Astrocyte of the spinal cord (primary cell): ENCODE measurements around the gene GPN2.
"Not testable (repeated sequence)": the region's sequence is repeated elsewhere in the genome, so short reads cannot be mapped to it uniquely, and the experiment has no call there.

ENCODE experiments used
- DNase-seq: peaks from one replicate; pipeline ENCODE4 v3.0.0; 2011; ENCODE audit warnings: low read depth, low spot score
- H3K4me3 ChIP-seq: 2 replicates; pipeline ENCODE4 v1.5.1; 2011; ENCODE audit warnings: low read depth, mild to moderate bottlenecking, low read length, moderate library complexity
- CTCF ChIP-seq: IDR thresholded peaks from 2 replicates; pipeline ENCODE4 v1.5.1; 2012; ENCODE audit warnings: low read depth, mild to moderate bottlenecking, low read length, inconsistent platforms
- in situ Hi-C: cut with HindIII; loops from 2 replicates; pipeline ENCODE4 v1.10.0; 2017; ENCODE audit warnings: low sequenced_read_pairs

Gene GPN2

GRCh38 chr1:26887125-26887524, 3.0 kb downstream of the GPN2 start:
- no peak overlapping the region for H3K4me3 ChIP-seq
- in situ Hi-C loops, result no loop called here
- DNase-seq, result peak; percentile 47
- peak; percentile 66 for TF ChIP-seq CTCF

- in situ Hi-C loops, result no loop called here
- H3K4me3 ChIP-seq, result no peak overlapping the region
- TF ChIP-seq CTCF, result no peak
- no peak for DNase-seq
Measured at GRCh38 chr1:26882696-26883463, 7.2 kb downstream of the GPN2 start.

- in situ Hi-C loops, H3K4me3 ChIP-seq, DNase-seq: not testable (repeated sequence)
Measured at GRCh38 chr1:26881611-26882010, 8.5 kb downstream of the GPN2 start.

- no peak overlapping the region for H3K4me3 ChIP-seq
- in situ Hi-C loops, result no loop called here
- TF ChIP-seq CTCF, result no peak
- DNase-seq, result no peak
Measured at GRCh38 chr1:26879793-26880192, 10.3 kb downstream of the GPN2 start.

- no peak overlapping the region for H3K4me3 ChIP-seq
- in situ Hi-C loops, result no loop called here
- no peak for DNase-seq
- TF ChIP-seq CTCF, result no peak
Measured at GRCh38 chr1:26877326-26877725, 12.8 kb downstream of the GPN2 start.

GRCh38 chr1:26874896-26875295, 15.2 kb downstream of the GPN2 start:
- H3K4me3 ChIP-seq, result no peak overlapping the region
- DNase-seq, result no peak
- in situ Hi-C loops, result no loop called here
- no peak for TF ChIP-seq CTCF

- DNase-seq, H3K4me3 ChIP-seq, in situ Hi-C loops: not testable (repeated sequence)
Measured at GRCh38 chr1:26873097-26873496, 17.0 kb downstream of the GPN2 start.
